MCF 10A (cell line): Measurements from ENCODE around the gene AKAP1. TPM values are rescaled to one million over a fixed set of nuclear protein-coding genes. Genes with fewer than 3 reads are reported as not detected.

ENCODE experiments used
- BruUV-seq: library from RNA; stranded (reverse); fragments of 400-500 nt; replicated peaks from 2 replicates; lab custom pipeline; 2021; lab: Mats Ljungman, UMichigan
- CTCF ChIA-PET: fragments of 300-600 bp; sonication (Branson Sonifier 250); formaldehyde crosslinking; extraction: SDS; loops from one replicate; lab custom pipeline; 2021; ENCODE audit warnings: antibody characterized with exemption, inconsistent platforms; lab: Yijun Ruan, JAX
- POLR2A ChIA-PET: fragments of 300-600, 350-650 bp; sonication (Branson Sonifier 250); formaldehyde crosslinking; extraction: SDS; loops from one replicate; lab custom pipeline; 2020; ENCODE audit warnings: antibody characterized with exemption, inconsistent platforms; lab: Yijun Ruan, JAX
- DNase-seq: peaks from one replicate; pipeline ENCODE4 v3.0.0-alpha.2; 2018; ENCODE audit not compliant: unreplicated experiment
- H3K27ac Mint-ChIP-seq: one replicate; pipeline ENCODE4 v1.8.0; 2022; ENCODE audit warnings: mild to moderate bottlenecking, low read depth, mixed read lengths; ENCODE audit not compliant: unreplicated experiment
- H3K27me3 Mint-ChIP-seq: one replicate; pipeline ENCODE4 v1.8.0; 2022; ENCODE audit warnings: mixed read lengths; ENCODE audit not compliant: insufficient read depth, unreplicated experiment
- H3K36me3 Mint-ChIP-seq: one replicate; pipeline ENCODE4 v1.8.0; 2022; ENCODE audit warnings: mild to moderate bottlenecking, moderate library complexity, mixed read lengths; ENCODE audit not compliant: insufficient read depth, unreplicated experiment
- H3K4me1 Mint-ChIP-seq: one replicate; pipeline ENCODE4 v1.8.0; 2022; ENCODE audit warnings: mixed read lengths; ENCODE audit not compliant: insufficient read depth, unreplicated experiment
- H3K4me3 Mint-ChIP-seq: one replicate; pipeline ENCODE4 v1.8.0; 2022; ENCODE audit warnings: mild to moderate bottlenecking, moderate library complexity, mixed read lengths; ENCODE audit not compliant: unreplicated experiment
- H3K9me3 Mint-ChIP-seq: one replicate; pipeline ENCODE4 v1.8.0; 2022; ENCODE audit warnings: mixed read lengths; ENCODE audit not compliant: unreplicated experiment
- intact Hi-C: fragments of 100-400 bp; cut with micrococcal nuclease; formaldehyde crosslinking; loops from 2 replicates; pipeline ENCODE4 v1.14.1; 2022
- total RNA-seq: library from RNA; stranded (reverse); gene quantifications from 2 replicates; pipeline ENCODE4 v1.2.3, GENCODE V29; 2022
- TF ChIP-seq, protein P1 (sequence below): fragments of 200-600 bp; IDR thresholded peaks from one replicate; pipeline ENCODE4 v1.8.0; 2022; ENCODE audit warnings: antibody characterized with exemption, mild to moderate bottlenecking; ENCODE audit not compliant: unreplicated experiment

Gene AKAP1
- total RNA-seq, 1 experiment from 2014 or later: 32.4 TPM

DNA sequence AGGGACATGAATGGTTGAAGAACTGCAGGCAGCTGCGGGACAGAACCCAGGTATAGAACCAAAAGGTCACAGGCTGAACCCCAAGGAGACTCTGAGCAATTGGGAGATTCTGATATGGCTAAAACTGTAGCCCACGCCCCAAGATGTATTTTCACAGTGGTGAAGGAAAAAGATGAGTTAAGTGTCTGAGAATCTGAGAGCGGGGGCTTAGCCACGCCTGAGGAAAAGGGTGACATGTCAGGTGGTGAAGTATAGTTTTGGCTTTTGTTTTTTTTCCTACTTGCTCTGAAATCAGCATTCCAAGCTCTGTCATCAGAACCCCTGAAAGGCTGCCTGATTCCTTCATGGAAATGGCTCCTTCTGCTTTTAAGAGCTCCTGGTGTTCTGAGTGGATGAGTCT is 73.3 kb downstream of the AKAP1 start:
- intact Hi-C loops: no loop called here
- no peak for DNase-seq
- H3K4me1 Mint-ChIP-seq: peaks cover 14% of the 10 kb centered on the region
- H3K27ac Mint-ChIP-seq: no peak overlapping the region
- TF ChIP-seq, protein P1, sequence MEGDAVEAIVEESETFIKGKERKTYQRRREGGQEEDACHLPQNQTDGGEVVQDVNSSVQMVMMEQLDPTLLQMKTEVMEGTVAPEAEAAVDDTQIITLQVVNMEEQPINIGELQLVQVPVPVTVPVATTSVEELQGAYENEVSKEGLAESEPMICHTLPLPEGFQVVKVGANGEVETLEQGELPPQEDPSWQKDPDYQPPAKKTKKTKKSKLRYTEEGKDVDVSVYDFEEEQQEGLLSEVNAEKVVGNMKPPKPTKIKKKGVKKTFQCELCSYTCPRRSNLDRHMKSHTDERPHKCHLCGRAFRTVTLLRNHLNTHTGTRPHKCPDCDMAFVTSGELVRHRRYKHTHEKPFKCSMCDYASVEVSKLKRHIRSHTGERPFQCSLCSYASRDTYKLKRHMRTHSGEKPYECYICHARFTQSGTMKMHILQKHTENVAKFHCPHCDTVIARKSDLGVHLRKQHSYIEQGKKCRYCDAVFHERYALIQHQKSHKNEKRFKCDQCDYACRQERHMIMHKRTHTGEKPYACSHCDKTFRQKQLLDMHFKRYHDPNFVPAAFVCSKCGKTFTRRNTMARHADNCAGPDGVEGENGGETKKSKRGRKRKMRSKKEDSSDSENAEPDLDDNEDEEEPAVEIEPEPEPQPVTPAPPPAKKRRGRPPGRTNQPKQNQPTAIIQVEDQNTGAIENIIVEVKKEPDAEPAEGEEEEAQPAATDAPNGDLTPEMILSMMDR: no peak
- no peak overlapping the region for H3K4me3 Mint-ChIP-seq
- CTCF ChIA-PET: interaction anchor here (0.7 to 1.0 kb wide), 3 partner anchors 50 to 673 kb away, joined by 3 to 4 read pairs (median 4); no protein-coding TSS in a partner anchor
- H3K27me3 Mint-ChIP-seq: no peaks in the 10 kb centered on the region
- peaks cover 4% of the 10 kb centered on the region for H3K36me3 Mint-ChIP-seq
- H3K9me3 Mint-ChIP-seq: no peaks in the 10 kb centered on the region
- POLR2A ChIA-PET: interaction anchor here (0.6 kb wide), 1 partner anchor 15 kb away, joined by 3 read pairs; no protein-coding TSS in a partner anchor
- BruUV-seq: no TSS peak

DNA sequence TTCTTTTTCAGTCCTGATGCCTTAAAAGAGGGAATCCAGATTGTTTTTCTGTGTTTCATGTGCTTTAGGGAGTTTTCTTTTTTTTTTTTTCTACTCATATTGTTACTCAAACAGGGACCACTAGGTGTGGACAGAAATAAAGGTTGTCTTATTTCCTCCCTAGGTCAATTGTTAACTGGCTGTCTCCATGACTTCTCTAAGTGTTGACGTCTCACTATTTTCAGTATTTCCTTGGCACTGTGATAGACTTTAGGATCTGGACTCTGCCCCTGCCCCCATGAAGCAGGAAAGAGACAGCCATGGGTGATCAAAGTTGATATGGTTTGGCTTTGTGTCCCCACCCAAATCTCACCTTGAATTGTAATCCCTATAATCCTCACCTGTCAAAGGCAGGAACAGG is 73.7 kb downstream of the AKAP1 start:
- intact Hi-C loops: no loop called here
- no TSS peak for BruUV-seq
- H3K4me1 Mint-ChIP-seq: peaks cover 14% of the 10 kb centered on the region
- H3K27me3 Mint-ChIP-seq: no peaks in the 10 kb centered on the region
- TF ChIP-seq, protein P1: no peak
- POLR2A ChIA-PET: interaction anchor here (0.6 kb wide), 1 partner anchor 15 kb away, joined by 3 read pairs; no protein-coding TSS in a partner anchor
- H3K27ac Mint-ChIP-seq: no peak overlapping the region
- CTCF ChIA-PET: interaction anchor here (0.8 kb wide), 1 partner anchor 51 kb away, joined by 3 read pairs; no protein-coding TSS in a partner anchor
- no peak for DNase-seq
- H3K9me3 Mint-ChIP-seq: no peaks in the 10 kb centered on the region
- peaks cover 4% of the 10 kb centered on the region for H3K36me3 Mint-ChIP-seq
- H3K4me3 Mint-ChIP-seq: no peak overlapping the region

DNA sequence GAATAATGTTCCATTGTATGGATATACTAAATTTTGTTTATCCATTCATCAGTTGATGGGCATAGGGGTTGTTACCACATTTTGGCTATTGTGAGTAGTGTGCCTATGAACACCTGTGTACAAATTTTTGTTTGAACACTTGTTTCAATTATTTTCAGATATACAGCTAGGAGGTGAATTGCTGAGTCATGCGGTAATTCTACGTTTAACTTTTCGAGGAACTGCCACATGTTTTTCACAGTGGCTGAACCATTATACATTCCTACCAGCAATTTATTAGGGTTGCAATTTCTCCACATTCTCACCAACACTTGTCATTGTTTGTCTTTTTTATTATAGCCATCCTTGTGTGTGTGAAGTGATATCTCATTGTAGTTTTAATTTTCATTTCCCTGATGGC is 75.6 kb downstream of the AKAP1 start:
- H3K9me3 Mint-ChIP-seq: no peaks in the 10 kb centered on the region
- no peak overlapping the region for H3K27ac Mint-ChIP-seq
- peaks cover 4% of the 10 kb centered on the region for H3K36me3 Mint-ChIP-seq
- intact Hi-C loops: no loop called here
- ChIA-PET CTCF (interaction anchor here (1.3 kb wide), 1 partner anchor 83 kb away, joined by 4 read pairs; no protein-coding TSS in a partner anchor), POLR2A (interaction anchor here (0.8 kb wide), 1 partner anchor 18 kb away, joined by 4 read pairs; no protein-coding TSS in a partner anchor)
- no peak overlapping the region for H3K4me3 Mint-ChIP-seq
- BruUV-seq: no TSS peak
- DNase-seq: no peak
- peaks cover 16% of the 10 kb centered on the region for H3K4me1 Mint-ChIP-seq
- TF ChIP-seq, protein P1: no peak
- H3K27me3 Mint-ChIP-seq: no peaks in the 10 kb centered on the region

DNA sequence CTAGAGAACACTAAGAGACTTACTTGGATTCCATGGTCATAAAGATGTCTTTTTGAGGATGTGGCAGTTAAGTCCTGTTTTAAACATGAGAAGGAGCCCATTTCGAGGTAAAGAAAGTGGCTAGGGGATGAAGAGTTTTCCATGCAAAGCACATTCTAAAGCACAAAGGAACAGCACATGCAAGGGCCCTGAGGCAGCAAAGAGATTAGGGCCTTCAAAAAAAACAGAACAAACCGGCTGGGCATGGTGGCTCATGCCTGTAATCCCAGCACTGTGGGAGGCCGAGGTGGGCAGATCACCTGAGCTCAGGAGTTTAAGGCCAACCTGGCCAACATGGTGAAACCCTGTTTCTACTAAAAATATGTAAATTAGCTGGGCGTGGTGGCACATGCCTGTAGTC is 79.8 kb downstream of the AKAP1 start:
- BruUV-seq: no TSS peak
- Mint-ChIP-seq H3K4me3 (no peak overlapping the region), H3K9me3 (no peaks in the 10 kb centered on the region), H3K27ac (no peak overlapping the region), H3K4me1 (peaks cover 7% of the 10 kb centered on the region), H3K27me3 (no peaks in the 10 kb centered on the region), H3K36me3 (peaks cover 4% of the 10 kb centered on the region)
- ChIA-PET CTCF (interaction anchor here (1.2 kb wide), 1 partner anchor 79 kb away, joined by 5 read pairs; no protein-coding TSS in a partner anchor), POLR2A (no interaction called here)
- intact Hi-C loops: no loop called here
- no peak for DNase-seq
- TF ChIP-seq, protein P1: no peak
